Measurements from ENCODE around the gene FLVCR1. TPM values are rescaled to one million over a fixed set of nuclear protein-coding genes. Genes with fewer than 3 reads are reported as not detected.

FLVCR1 gene
- 14.6 to 21.0 TPM (median 16.0 TPM) in 5 replicates for total RNA-seq (2022; extraction: Qiagen RNA extraction; ENCODE audit: low read depth)

GRCh38 chr1:212857992-212858460 lies at the start of gene FLVCR1:
FLVCR1 (plus strand) TSS chr1:212858275; CDS start chr1:212858453, 178 bp downstream.

GRCh38 chr1:212847549-212847948 lies 10.5 kb upstream of the FLVCR1 start, which contains the start of gene SPATA45:
SPATA45 (minus strand) TSS chr1:212847649; CDS start chr1:212836149, 11,500 bp downstream.

Other genes with a start within 250 kb of the FLVCR1 start
- 24.2 to 40.7 TPM (median 32.7 TPM) in 5 replicates for gene ATF3, start 249.5 kb upstream of the FLVCR1 start, total RNA-seq (2022; extraction: Qiagen RNA extraction; ENCODE audit: low read depth)
- 20.8 to 32.0 TPM (median 31.4 TPM) in 5 replicates for gene BATF3, start 158.4 kb upstream of the FLVCR1 start, total RNA-seq (2022; extraction: Qiagen RNA extraction; ENCODE audit: low read depth)
- gene NSL1, start 66.5 kb upstream of the FLVCR1 start, total RNA-seq (2022; extraction: Qiagen RNA extraction; ENCODE audit: low read depth): 27.6 to 43.3 TPM (median 30.5 TPM) in 5 replicates
- gene TATDN3, start 66.4 kb upstream of the FLVCR1 start, total RNA-seq (2022; extraction: Qiagen RNA extraction; ENCODE audit: low read depth): 9.4 to 15.2 TPM (median 13.7 TPM) in 5 replicates
- 0.17 TPM in 1 of 5 replicates, not detected in the others for gene SPATA45, start 10.6 kb upstream of the FLVCR1 start, total RNA-seq (2022; extraction: Qiagen RNA extraction; ENCODE audit: low read depth)
- gene VASH2, start 92.3 kb downstream of the FLVCR1 start, total RNA-seq (2022; extraction: Qiagen RNA extraction; ENCODE audit: low read depth): 2.8 to 6.1 TPM (median 3.9 TPM) in 5 replicates
- 14.5 to 19.9 TPM (median 18.4 TPM) in 5 replicates for gene ANGEL2, start 157.6 kb downstream of the FLVCR1 start, total RNA-seq (2022; extraction: Qiagen RNA extraction; ENCODE audit: low read depth)
- 9.7 to 13.9 TPM (median 10.3 TPM) in 5 replicates for gene RPS6KC1, start 193.0 kb downstream of the FLVCR1 start, total RNA-seq (2022; extraction: Qiagen RNA extraction; ENCODE audit: low read depth)

All from A549 treated with CpdA at 1 μM for 4 hours (cell line).